D721Med (cell line): ENCODE measurements around the gene CLSTN3.
A peak's percentile ranks its signal among the peaks of the same experiment; 100 is the strongest.
"Not testable (repeated sequence)": the region's sequence is repeated elsewhere in the genome, so short reads cannot be mapped to it uniquely, and the experiment has no call there.

Source experiments
- DNase-seq: peaks from one replicate; pipeline ENCODE4 v3.0.0; 2011; ENCODE audit warnings: low spot score; ENCODE audit not compliant: insufficient read length
- FAIRE-seq: peaks from 2 replicates; lab custom pipeline; 2011; peaks lifted over from hg19 to GRCh38; lab: Jason Lieb, UNC
- CTCF ChIP-seq: IDR thresholded peaks from 2 replicates; pipeline ENCODE4 v1.5.1; 2012; ENCODE audit warnings: mild to moderate bottlenecking, control low read depth; ENCODE audit not compliant: insufficient read depth; ENCODE audit errors: missing control alignments

CLSTN3 gene

GRCh38 chr12:7180685-7181084 is 50.5 kb downstream of the CLSTN3 start:
- FAIRE-seq (no peak), DNase-seq (no peak)
- no peak for TF ChIP-seq CTCF

- FAIRE-seq, DNase-seq: not testable (repeated sequence)
Measured at GRCh38 chr12:7186058-7186457, 55.9 kb downstream of the CLSTN3 start.

- DNase-seq (no peak), FAIRE-seq (no peak)
- peak; percentile 67 for TF ChIP-seq CTCF
Measured at GRCh38 chr12:7188562-7189397, 58.6 kb downstream of the CLSTN3 start.

GRCh38 chr12:7189398-7190267 is 59.5 kb downstream of the CLSTN3 start, which contains the start of gene PEX5:
TSS of gene PEX5 (plus strand) at chr12:7189686. CDS start at chr12:7190378, 692 bp downstream.
- FAIRE-seq: no peak
- DNase-seq: peak; percentile 65
- no peak for TF ChIP-seq CTCF

- no peak for DNase-seq
- no peak for FAIRE-seq
- TF ChIP-seq CTCF: no peak
Measured at GRCh38 chr12:7190268-7191055, 60.3 kb downstream of the CLSTN3 start.

- FAIRE-seq (no peak), DNase-seq (no peak)
- TF ChIP-seq CTCF: no peak
Measured at GRCh38 chr12:7193674-7194073, 63.5 kb downstream of the CLSTN3 start.

GRCh38 chr12:7197841-7198240 is 67.7 kb downstream of the CLSTN3 start:
- no peak for TF ChIP-seq CTCF
- no peak for DNase-seq
- FAIRE-seq: no peak
